ENCODE measurements around the gene GPR61.

The GPR61 gene

DNA sequence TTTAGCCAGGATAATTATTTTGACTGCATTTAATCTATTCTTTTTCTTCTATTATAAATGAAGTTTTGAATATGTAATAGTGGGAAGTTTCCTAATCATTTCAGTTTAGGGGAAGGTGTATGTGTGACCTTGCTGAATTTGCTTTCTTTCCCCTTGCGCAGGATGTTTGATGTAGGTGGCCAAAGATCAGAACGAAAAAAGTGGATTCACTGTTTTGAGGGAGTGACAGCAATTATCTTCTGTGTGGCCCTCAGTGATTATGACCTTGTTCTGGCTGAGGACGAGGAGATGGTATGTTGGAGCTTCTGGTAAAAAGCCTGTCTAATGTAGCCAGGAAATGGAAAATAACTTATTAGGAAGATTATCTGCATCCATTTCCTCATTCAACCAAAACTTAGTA is 46.4 kb downstream of the GPR61 start:
- Histone ChIP-seq H3K4me1 (ENCODE audit: control insufficient read depth, insufficient read depth, low read length) (no peaks in the 10 kb centered on the region), H3K27ac (ENCODE audit: extremely low read depth, low read depth, low read length) (no peak overlapping the region), H3K36me3 (ENCODE audit: control insufficient read depth in 2 of 2, insufficient read depth in 1 of 2, low read length in 2 of 2) (peaks cover 28 to 89% of the 10 kb centered on the region in 2 experiments), H3K4me3 (ENCODE audit: low read depth, low read length) (no peak overlapping the region), H3K9me3 (ENCODE audit: control insufficient read depth, insufficient read depth, low read depth, low read length) (no peaks in the 10 kb centered on the region)
- POLR2A ChIA-PET, result no interaction called here
- TF ChIP-seq, protein P1, sequence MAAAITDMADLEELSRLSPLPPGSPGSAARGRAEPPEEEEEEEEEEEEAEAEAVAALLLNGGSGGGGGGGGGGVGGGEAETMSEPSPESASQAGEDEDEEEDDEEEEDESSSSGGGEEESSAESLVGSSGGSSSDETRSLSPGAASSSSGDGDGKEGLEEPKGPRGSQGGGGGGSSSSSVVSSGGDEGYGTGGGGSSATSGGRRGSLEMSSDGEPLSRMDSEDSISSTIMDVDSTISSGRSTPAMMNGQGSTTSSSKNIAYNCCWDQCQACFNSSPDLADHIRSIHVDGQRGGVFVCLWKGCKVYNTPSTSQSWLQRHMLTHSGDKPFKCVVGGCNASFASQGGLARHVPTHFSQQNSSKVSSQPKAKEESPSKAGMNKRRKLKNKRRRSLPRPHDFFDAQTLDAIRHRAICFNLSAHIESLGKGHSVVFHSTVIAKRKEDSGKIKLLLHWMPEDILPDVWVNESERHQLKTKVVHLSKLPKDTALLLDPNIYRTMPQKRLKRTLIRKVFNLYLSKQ (tag by site-specific recombination; IDR thresholded peaks at IDR 0.05; ENCODE audit: borderline replicate concordance), result no peak
- TF ChIP-seq, protein P2, sequence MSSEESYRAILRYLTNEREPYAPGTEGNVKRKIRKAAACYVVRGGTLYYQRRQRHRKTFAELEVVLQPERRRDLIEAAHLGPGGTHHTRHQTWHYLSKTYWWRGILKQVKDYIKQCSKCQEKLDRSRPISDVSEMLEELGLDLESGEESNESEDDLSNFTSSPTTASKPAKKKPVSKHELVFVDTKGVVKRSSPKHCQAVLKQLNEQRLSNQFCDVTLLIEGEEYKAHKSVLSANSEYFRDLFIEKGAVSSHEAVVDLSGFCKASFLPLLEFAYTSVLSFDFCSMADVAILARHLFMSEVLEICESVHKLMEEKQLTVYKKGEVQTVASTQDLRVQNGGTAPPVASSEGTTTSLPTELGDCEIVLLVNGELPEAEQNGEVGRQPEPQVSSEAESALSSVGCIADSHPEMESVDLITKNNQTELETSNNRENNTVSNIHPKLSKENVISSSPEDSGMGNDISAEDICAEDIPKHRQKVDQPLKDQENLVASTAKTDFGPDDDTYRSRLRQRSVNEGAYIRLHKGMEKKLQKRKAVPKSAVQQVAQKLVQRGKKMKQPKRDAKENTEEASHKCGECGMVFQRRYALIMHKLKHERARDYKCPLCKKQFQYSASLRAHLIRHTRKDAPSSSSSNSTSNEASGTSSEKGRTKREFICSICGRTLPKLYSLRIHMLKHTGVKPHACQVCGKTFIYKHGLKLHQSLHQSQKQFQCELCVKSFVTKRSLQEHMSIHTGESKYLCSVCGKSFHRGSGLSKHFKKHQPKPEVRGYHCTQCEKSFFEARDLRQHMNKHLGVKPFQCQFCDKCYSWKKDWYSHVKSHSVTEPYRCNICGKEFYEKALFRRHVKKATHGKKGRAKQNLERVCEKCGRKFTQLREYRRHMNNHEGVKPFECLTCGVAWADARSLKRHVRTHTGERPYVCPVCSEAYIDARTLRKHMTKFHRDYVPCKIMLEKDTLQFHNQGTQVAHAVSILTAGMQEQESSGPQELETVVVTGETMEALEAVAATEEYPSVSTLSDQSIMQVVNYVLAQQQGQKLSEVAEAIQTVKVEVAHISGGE (tag by site-specific recombination; conservative IDR thresholded peaks at IDR 0.05; ENCODE audit: low read depth), result no peak
- no peak for TF ChIP-seq ZFP37 (tag by site-specific recombination; IDR thresholded peaks at IDR 0.05)
- no peak for TF ChIP-seq GLI2 (tag by site-specific recombination; IDR thresholded peaks at IDR 0.05; ENCODE audit: borderline replicate concordance, low read depth)
- no peak for TF ChIP-seq ZNF266 (tag by site-specific recombination; IDR thresholded peaks at IDR 0.05; ENCODE audit: low read depth)
- TF ChIP-seq ZNF350 (tag by site-specific recombination; IDR thresholded peaks at IDR 0.05), result no peak
- TF ChIP-seq ZSCAN16 (tag by site-specific recombination; IDR thresholded peaks at IDR 0.05), result no peak
- TF ChIP-seq ZNF184 (tag by site-specific recombination; IDR thresholded peaks at IDR 0.05), result no peak
- CTCF ChIA-PET, result interaction anchor here (0.6 to 1.3 kb wide), 3 partner anchors 11 to 399 kb away, joined by 3 to 5 read pairs (median 3); partner anchors contain the start of gene AHCYL1

DNA sequence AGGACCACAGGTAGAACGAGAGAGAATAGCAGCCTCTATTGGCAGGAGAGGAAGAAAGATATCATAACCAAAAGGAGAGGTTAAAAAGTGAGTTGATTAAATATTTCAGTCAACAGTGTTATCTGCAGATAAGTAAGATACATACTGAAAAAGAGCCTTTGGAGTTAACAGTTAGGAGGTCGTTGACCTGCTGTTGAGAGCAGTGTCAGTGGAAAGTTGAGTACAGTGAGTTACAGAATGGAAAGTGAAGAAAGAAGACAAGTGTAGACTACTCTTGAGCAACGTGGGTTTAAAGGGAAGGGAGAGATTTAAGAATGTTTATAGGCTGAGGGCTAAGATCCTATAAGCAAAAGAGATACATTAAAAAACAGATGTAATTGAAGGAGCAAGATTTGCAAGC is 49.5 kb downstream of the GPR61 start:
- peaks cover 23 to 96% of the 10 kb centered on the region in 2 experiments for H3K36me3 ChIP-seq (ENCODE audit: control insufficient read depth in 2 of 2, insufficient read depth in 1 of 2, low read length in 2 of 2)
- TF ChIP-seq, protein P3, sequence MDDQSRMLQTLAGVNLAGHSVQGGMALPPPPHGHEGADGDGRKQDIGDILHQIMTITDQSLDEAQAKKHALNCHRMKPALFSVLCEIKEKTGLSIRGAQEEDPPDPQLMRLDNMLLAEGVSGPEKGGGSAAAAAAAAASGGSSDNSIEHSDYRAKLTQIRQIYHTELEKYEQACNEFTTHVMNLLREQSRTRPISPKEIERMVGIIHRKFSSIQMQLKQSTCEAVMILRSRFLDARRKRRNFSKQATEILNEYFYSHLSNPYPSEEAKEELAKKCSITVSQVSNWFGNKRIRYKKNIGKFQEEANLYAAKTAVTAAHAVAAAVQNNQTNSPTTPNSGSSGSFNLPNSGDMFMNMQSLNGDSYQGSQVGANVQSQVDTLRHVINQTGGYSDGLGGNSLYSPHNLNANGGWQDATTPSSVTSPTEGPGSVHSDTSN (CRISPR knock-in tag; IDR thresholded peaks at IDR 0.05), result no peak
- no peak for TF ChIP-seq ZNF555 (tag by site-specific recombination; conservative IDR thresholded peaks at IDR 0.05)
- TF ChIP-seq PRDM1 (tag by site-specific recombination; IDR thresholded peaks at IDR 0.05), result peak; percentile 23; the same call in 1 of the 2 replicates
- no peak for TF ChIP-seq EGR2 (tag by site-specific recombination; IDR thresholded peaks at IDR 0.05; ENCODE audit: low read depth)
- TF ChIP-seq, protein P4, sequence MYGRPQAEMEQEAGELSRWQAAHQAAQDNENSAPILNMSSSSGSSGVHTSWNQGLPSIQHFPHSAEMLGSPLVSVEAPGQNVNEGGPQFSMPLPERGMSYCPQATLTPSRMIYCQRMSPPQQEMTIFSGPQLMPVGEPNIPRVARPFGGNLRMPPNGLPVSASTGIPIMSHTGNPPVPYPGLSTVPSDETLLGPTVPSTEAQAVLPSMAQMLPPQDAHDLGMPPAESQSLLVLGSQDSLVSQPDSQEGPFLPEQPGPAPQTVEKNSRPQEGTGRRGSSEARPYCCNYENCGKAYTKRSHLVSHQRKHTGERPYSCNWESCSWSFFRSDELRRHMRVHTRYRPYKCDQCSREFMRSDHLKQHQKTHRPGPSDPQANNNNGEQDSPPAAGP (tag by site-specific recombination; IDR thresholded peaks at IDR 0.05), result no peak
- TF ChIP-seq ZNF16 (tag by site-specific recombination; IDR thresholded peaks at IDR 0.05; ENCODE audit: low read depth), result no peak
- no peak for TF ChIP-seq ZNF335 (tag by site-specific recombination; conservative IDR thresholded peaks at IDR 0.05)

More for the DNA sequence above, 49.5 kb downstream of the GPR61 start:
- Histone ChIP-seq H3K4me3 (ENCODE audit: low read depth, low read length) (no peak overlapping the region), H3K9me3 (ENCODE audit: control insufficient read depth, insufficient read depth, low read depth, low read length) (no peaks in the 10 kb centered on the region), H3K27ac (ENCODE audit: extremely low read depth, low read depth, low read length) (no peak overlapping the region), H3K4me1 (ENCODE audit: control insufficient read depth, insufficient read depth, low read length) (no peaks in the 10 kb centered on the region)
- CTCF ChIA-PET, result no interaction called here
- POLR2A ChIA-PET, result no interaction called here
